Measurements from ENCODE around the gene PRKAR2A.

DNA sequence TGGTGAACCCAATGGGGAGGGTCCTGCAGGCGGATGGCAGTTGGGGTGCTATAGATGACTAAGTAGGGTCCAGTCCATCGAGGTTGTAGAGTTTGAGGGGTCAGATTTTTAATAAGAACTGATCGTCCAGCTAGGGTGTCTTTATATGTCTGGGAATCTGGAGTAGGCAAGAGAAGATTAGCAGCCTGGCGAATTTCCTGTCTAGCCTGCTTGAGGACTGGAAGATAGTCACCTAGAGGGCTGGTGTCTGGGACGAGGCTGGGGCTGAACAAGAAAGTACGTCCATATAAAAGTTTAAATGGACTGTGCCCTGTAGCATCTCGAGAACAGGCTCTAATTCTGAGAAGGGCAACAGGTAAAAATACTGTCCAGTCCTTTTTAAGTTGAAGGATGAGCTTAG is 123.9 kb downstream of the PRKAR2A start:
- TF ChIP-seq, protein P1, sequence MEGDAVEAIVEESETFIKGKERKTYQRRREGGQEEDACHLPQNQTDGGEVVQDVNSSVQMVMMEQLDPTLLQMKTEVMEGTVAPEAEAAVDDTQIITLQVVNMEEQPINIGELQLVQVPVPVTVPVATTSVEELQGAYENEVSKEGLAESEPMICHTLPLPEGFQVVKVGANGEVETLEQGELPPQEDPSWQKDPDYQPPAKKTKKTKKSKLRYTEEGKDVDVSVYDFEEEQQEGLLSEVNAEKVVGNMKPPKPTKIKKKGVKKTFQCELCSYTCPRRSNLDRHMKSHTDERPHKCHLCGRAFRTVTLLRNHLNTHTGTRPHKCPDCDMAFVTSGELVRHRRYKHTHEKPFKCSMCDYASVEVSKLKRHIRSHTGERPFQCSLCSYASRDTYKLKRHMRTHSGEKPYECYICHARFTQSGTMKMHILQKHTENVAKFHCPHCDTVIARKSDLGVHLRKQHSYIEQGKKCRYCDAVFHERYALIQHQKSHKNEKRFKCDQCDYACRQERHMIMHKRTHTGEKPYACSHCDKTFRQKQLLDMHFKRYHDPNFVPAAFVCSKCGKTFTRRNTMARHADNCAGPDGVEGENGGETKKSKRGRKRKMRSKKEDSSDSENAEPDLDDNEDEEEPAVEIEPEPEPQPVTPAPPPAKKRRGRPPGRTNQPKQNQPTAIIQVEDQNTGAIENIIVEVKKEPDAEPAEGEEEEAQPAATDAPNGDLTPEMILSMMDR (conservative IDR thresholded peaks at IDR 0.05 in 1 of 2, IDR thresholded peaks at IDR 0.05 in 1 of 2; ENCODE audit: low read depth in 1 of 2, low read length in 2 of 2) = no peak
- no peak for TF ChIP-seq EZH2 (IDR thresholded peaks at IDR 0.05; ENCODE audit: low read length, missing control alignments)
